Measurements from ENCODE around the gene WDR55.
"Not testable (repeated sequence)": the region's sequence is repeated elsewhere in the genome, so short reads cannot be mapped to it uniquely, and the experiment has no call there.

WDR55 gene, protein sequence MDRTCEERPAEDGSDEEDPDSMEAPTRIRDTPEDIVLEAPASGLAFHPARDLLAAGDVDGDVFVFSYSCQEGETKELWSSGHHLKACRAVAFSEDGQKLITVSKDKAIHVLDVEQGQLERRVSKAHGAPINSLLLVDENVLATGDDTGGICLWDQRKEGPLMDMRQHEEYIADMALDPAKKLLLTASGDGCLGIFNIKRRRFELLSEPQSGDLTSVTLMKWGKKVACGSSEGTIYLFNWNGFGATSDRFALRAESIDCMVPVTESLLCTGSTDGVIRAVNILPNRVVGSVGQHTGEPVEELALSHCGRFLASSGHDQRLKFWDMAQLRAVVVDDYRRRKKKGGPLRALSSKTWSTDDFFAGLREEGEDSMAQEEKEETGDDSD

DNA sequence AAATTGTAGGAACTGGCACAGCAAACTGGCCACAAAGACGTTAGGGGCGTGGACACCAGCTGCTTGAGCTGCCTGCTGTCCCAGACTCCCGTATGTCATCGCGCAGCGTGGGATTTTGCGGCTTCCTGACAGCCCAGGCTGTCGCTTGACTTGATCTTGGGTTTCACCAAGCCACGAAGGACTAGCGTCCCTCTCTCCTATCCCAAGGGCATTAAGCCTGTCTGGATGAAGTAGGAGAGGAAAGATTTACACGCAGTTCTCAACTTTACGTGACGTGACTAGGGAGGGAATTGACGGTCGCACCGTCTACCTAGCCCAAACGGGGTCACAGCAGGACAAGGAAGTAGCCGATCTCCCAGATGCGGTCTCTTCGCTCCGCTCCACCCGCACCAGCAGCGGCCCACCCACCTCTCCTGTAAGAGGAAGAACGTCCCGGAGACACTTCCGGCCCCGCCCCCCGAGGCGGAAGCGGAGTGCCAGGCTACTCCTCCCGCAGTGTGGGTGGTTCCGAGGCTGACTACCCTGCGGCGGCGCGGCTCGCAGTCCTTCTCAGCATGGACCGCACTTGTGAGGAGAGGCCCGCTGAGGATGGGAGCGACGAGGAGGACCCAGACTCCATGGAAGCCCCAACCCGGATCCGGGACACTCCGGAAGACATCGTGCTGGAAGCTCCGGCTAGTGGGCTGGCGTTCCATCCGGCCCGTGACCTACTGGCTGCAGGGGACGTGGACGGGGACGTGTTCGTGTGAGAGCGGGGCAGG lies at the start of gene WDR55:
Gene WDR55, plus strand, starts transcription at position 546 of the 761 bp plus-strand sequence. Its CDS starts 9 bp downstream, at position 555.
- no peak for FAIRE-seq

DNA sequence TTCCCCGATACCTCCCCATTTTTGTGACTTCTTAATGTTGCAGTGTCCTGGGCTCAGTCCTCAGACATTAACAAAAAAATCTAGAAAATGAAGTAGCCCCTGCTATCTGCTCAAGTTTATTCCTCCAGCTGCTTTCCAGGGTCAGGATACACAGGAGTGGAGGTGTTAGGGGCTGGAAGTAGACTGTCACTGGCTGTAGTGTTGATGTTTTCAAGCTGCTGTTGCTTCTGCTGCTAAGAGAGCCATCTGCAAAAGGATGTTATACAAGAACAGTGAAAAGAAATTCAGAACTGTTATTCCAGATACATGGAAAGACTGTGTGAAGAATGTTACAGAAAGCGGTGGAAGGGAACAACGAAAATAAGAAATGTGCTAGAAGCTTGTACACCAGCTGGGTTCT lies 42.4 kb upstream of the WDR55 start:
- no peak for FAIRE-seq

DNA sequence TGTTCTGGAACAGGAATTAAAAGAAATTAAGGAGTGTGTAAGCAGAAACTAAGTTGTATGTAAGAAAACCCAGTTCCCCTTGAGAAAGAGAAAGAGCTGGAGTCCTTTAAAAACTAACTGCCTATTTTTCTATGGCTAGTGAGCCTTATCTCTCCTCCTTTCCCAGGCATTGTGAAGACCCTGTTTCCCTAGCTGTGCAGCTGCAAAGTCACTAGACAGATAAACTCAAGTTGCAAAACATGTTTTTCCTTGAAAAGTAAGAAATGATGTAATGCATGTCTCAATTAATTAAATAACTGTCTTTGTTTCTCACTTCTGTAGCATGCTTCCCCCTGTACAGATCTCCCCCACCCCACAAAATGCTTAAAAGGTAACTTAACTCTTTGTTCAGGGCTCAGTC lies 41.6 kb upstream of the WDR55 start:
- not testable (repeated sequence) for FAIRE-seq

DNA sequence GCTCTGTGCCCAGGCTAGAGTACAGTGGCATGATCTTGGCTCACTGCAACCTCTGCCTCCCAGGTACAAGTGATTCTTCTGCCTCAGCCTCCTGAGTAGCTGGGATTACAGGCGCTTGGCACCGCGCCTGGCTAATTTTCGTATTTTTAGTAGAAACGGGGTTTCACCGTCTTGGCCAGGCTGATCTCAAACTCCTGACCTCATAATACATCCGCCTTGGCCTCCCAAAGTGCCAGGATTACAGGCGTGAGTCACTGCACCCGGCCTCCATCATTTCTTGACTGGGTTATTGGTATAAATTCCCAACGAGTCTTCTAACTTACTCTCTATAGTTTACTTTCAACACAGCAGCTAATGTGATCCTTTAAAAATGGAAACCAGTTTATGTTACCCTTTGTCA lies 39.8 kb upstream of the WDR55 start:
- not testable (repeated sequence) for FAIRE-seq

DNA sequence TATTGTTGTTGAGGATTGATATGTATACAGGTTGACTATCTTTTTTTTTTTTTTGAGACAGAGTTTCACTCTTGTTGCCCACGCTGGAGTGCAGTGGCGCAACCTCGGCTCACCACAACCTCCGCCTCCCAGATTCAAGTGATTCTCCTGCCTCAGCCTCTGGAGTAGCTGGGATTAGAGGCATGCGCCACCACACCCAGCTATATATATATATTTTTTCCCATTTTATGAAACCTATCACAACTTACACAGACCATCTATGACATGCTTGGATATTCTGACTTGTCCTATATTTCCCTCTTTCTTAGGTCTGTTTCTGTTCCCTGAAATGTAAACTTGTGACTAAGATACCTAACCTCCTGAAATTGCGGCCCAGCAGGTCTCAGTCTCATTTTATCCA lies 36.7 kb upstream of the WDR55 start:
- no peak for FAIRE-seq

DNA sequence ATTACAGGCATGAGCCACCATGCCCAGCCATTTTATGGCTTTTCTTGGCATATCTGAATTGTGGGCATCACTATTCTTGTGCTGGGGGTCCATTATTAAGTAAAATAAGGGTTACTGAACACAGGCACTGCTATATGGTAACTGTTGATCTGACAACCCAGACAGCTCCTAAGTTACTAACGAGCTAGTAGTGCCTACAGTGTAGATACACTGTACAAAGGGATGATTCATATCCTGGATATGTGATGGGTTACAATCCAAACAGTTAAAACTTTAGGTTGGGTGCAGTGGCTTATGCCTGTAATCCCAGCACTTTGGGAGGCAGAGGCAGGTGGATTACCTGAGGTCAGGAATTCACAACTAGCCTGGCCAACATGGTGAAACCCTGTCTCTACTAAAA lies 36.0 kb upstream of the WDR55 start:
- no peak for FAIRE-seq

DNA sequence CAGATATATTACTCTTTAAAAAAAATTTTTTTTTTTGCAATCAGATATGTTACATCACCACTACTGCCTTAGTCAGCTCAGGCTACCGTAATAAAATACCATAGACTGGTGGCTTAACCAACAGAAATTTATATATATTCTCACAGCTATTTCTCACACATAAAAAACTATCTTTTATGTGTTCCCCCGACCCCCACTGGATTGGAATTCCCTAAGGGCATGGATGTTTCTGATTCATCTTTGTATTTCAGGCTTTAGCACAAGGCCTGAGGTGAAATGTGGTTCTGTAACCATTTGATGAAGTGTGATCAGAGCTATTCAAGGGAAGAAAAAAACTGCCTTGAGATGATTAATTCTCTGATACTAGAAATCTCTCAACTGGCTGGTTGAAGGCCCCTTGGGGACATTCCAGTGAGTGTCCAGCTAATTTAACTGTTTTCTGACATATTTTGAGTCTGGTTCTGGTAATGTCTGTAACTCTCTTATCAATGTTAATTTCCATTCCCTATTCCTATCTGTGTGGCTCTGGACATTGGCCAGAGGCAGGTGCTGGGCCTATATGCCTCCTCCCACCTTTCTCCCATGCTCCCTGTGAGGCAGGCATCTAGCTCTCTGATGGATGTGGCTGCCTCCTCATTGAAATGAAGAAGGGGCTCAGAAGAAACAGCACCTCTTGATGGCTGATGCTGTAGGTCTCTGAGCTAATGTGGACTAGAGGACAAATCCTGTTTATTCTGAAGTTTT lies 34.2 kb upstream of the WDR55 start:
- FAIRE-seq = no peak

DNA sequence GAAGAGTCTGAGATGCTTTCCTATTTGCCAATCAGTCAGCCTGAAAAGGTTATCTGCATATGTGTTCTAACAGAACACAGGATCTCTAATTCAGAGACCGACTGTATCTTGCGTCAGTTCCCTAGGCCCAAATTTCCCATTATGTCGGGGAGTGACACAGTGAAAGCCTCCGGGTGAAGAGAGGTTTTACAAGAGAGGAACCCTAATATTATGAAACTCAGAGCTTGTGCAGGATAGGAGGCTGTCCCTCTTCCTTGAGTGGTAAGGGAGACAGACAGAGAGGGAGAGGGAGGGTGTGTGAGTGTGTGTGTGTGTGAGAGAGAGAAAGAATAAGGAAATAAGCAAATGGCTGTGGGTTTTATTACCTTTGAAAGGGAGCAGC lies 33.7 kb upstream of the WDR55 start:
- no peak for FAIRE-seq

DNA sequence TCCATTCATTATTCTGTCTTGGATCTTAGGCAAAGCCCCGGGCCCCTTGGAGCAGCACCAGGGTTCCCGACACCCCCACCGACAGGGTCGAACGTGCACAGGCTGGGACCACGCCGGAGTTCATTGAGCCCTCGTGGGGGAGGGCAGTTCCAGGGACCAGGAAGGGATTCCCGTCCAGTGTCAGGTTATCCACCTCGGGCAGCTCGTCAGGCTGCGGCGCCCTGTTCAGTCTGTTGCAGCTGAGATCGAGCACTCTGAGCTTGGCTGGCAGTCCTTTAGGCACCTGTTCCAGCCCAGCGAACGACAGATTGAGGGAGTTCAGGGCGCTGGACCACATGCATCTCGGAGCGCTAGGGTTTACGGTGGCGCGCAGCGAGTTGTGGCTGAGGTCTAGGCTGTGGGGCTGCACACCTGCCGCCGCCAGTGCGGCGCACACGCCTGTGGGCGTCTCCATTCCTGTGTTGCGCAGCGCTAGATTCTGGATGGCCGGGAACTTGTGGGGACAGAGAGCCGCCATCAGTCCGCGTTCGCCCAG lies 32.8 kb upstream of the WDR55 start:
- no peak for FAIRE-seq

DNA sequence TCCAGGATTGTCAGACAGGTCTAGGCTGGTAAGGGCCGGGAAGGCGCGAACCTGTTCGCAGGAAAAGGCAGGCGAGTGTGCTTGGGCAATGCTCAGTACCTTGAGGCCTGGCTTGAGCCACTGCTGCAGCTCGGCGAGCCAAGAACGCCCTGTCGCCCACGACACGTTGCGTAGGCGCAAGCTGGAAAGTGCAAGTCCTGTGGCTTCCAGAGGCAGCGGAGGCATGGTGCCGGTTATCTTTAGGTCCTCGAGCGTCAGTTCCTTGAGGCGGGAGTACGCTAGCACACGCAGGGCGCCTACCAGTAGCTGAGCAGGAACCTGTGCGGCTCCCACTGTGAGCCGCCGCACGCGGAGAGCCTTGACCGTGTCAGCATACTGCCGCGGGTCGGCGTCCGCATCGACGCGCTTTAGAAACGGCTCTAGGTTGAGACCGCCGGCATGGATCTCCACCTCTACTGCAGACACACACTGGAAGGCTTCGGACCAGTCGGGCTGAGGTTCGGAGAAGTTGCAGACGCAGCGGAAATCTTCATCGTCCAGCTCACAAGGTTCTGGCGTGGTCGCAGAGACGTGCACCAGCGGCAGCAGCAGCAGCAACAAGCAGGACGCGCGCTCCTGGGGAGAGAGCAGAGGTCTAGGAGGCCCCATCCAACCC lies 32.2 kb upstream of the WDR55 start:
- no peak for FAIRE-seq

DNA sequence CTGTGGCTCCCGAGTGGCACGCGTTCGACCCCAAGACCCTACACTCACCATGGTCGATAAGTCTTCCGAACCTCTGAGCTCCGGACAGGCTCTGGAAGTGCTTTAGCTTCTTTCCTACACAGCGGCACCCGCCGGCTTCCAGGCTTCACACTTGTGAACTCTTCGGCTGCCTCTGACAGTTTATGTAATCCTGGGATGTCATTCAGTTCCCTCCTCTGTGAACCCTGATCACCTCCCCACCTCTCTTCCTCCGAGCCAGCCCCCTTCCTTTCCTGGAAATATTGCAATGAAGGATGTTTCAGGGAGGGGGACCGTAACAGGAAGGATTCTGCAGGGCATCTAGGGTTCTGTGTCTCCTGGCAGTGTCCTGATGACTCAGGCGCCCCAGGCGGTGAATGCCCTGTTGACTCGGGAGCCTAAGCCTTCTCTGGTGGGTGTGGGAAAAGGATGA lies 31.7 kb upstream of the WDR55 start, which contains the start of gene CD14:
Gene CD14, minus strand, starts transcription at position 155 of the 451 bp plus-strand sequence. Its CDS starts 104 bp downstream, at position 51.
- no peak for FAIRE-seq

DNA sequence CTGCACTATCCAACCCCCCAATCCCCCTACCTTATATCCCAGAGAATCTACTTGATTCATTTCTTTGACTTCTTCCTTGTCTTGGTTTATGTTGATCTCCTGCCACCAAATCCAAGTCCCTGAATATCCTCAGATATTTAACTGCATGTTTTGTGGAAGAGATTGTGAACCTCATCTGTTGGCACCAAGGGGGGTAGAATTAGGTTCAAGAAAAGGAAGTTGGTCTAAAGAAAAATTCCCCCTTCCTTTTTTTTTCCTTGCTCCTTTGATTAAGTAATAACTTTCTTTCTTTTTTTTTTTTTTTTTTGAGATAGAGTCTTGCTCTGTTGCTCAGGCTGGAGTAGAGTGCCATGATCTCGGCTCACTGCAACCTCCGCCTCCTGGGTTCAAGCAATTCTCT lies 31.2 kb upstream of the WDR55 start:
- FAIRE-seq = no peak

DNA sequence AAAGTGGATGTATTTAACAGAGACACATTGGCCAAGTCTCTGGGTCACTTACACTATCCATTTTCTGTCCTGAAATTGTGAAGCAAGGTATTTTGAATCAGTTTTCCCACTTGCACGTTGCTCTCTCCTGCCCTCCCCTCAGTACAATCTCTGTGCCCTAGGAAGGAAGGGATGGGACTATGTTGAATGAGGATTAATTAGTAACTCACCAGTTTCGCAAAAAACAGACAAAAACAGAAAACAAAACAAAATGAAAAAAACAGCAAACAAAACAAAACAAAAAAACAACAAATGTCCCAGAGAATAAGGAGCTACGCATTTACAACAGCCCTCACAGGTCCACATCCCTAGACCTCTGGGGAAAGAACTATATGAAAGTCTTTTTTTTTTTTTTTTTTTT lies 30.6 kb upstream of the WDR55 start:
- no peak for FAIRE-seq

DNA sequence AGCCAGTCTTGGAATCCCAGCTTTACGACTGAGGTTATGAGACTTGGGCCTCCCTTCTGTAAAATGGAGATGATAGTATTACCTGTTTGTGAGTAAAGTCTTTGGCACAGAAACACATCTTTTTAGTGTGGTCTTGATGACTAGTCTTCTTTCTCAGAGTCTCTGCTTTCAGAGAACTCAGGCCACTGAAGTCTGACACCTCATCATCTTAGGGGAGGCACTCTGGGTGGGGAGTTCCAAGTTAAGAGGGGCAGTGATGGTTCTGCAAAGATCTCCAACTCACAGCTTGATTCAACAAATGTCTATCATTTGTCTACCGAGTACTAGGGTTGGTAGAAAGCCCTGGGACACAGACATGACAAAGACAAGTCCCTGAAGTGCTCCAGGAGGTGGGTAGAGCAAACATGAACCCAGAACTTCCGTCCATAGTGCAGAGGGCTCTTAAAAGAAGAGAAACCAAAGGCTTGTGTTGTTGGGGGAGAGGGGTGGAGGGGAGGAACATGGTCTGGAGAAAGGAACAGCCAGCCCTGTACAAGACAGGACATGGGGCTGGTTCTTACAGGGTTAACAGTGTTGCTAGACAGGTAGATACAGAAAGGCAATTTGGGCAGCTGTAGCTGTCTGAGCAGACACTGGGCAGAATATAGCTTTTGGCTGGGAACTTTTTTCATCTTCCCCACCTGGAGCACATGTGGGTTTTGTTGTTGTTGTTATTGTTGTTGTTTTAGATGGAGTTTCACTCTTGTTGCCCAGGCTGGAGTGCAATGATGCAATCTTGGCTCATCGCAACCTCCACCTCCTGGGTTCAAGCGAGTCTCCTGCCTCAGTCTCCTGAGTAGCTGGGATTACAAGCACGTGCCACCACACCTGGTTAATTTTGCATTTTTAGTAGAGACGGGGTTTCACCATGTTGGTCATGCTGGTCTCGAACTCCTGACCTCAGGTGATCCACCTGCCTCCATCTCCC lies 29.1 kb upstream of the WDR55 start:
- no peak for FAIRE-seq

DNA sequence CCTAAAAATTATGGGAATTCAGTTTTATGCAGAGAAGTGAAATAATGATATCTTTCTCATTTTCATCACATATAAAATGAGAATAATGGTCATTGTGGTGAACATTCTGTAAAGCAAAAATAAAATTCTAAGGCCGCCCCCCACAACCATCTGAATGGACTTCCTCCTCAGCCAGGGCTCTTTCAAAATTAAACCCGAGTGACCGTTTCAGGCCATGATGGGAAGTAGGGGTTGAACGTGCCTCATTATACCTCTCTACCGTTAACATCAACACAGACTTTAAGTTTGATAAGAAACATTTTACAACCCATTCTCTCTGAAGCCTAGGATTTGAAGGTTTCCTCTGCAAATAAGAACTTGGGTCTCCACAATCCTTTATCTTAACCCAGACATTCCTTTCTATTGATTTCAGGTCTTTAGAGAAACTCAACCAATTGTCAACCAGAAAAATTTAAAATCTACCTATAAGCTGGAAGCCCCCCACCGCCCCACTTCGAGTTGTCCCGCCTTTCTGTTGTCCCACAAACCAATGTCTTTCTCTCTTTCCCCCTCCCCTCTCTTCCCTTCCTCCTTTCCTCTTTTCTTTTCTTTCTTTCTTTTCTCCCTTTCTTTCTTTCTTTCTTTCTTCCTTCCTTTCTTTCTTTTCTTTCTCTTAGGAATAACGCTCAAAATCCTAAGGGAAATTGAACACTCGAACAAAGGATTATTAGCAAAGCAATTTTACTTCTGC lies 27.2 kb upstream of the WDR55 start:
- FAIRE-seq = no peak

DNA sequence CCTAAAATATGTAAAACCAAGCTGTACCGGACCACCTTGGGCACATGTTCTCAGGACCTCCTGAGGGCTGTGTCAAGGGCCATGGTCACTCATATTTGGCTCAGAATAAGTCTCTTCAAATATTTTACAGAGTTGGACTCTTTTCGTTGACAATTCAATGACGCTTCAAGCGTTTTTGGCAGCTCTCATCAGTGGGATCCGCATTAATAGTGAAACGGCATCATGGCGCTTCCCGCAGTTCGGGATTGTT lies 25.9 kb upstream of the WDR55 start:
- FAIRE-seq = not testable (repeated sequence)

DNA sequence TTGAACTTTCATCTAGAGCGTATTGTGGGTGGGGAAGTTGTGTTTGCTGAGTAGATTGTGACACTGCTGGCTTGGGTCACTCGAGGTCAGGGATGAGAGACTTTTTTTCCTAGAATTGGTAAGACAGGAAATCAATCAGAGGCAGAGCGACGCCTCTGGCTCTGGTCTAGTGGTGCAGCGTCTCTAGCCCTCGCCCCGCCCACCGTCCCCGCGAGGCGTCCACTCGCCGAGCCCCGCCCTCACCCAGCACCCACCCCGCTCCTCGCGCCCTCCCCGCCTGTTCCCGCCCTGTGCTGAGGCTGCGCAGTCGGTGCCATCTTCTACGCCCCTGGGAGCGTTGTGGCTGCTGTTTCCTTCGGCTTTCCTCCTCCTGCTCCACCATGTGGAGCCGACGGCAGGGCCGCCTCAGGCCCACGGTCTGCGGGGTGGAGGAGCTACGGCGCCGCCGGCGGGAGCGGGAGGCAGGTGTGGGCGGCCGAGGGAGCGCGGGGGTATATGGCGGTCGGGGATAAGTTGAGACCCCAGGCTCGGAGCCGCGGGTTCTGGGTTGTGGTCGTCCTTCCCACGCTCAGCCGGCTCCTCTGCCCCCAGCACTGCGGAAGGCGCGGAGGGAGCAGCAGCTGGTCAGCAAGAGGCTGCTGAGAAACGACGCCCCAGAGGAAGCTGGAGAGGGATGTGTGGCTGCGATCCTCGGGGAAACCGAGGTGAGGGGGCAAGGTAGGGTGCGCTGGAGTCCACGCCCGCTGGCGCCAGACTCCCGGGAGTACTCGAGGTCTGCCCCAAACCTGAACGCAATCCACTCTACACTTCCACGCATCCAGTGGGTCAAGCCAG lies 25.3 kb upstream of the WDR55 start, which contains the start of gene TMCO6:
Gene TMCO6, plus strand, starts transcription at position 304 of the 834 bp plus-strand sequence. Its CDS starts 77 bp downstream, at position 381.
- FAIRE-seq = no peak

DNA sequence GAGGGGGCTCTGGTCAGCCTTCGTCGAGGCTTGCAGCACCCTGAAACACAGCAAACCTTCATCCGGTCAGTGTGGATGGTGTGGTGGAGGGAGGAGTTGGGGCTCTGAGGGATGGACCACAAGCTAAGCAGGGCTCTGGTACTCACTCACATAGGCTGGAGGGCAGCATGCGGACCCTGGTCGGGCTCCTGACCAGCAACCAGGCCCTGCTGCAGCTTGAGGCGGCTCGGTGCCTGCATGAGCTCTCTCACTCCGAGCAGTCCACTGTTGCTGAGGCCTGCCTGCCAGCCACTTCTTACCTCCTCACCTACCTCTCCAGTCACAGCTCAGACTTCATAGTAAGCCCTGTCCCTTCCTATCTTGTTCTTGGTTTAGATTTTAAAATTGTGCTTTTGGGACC lies 23.0 kb upstream of the WDR55 start:
- no peak for FAIRE-seq

DNA sequence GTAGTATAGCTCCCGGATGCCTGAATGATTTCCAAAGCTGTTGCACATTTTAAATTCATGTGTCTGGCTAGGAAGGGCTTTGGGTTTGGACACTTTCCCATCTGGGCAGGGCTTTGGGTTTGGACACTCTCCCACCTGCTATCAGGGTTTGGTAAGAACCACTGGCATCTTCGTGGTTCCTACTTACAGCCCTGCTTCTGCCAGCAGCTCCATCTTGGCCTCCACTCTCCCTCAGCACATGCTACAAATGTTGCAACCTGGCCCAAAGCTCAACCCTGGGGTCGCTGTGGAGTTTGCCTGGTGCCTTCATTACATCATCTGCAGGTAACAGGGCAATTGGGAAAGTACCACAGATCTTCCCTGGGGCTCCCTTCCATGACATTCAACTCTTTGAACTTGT lies 22.0 kb upstream of the WDR55 start:
- no peak for FAIRE-seq

DNA sequence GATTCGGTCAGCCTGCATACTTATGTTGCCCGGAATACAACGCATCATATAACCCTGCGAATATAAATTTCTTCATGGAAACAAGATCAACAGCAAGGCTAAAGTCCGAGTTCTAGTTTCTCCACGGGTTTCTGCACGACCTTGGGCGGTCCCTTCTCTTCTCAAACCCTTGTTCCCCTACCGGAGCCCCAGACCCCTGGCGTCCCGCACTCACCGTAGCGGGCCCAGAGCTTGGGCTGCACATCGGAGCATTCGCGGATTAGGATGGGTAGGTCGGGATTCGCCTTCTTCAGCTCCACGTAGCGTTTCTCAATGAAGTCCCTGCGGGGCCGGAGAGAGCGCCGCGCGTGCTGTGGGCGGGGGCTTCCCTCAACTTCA lies 17.7 kb upstream of the WDR55 start:
- FAIRE-seq = no peak

Measured in colon (tissue), 2 donors.